SK-N-SH treated with all-trans-retinoic acid at 6 μM for 48 hours (cell line): ENCODE measurements around the gene FLT1.
A peak's percentile ranks its signal among the peaks of the same experiment; 100 is the strongest.

Experiments
- ATAC-seq: fragments of 200-7000 bp; cut with Tn5 transposase; 3 replicates; pipeline ENCODE4 v1.9.1; 2020; ENCODE audit warnings: mild to moderate bottlenecking, moderate library complexity
- ARNTL ChIP-seq: fragments of 450-650 bp; formaldehyde crosslinking; IDR thresholded peaks from 2 replicates; pipeline ENCODE4 v1.5.0; 2020; ENCODE audit warnings: low read depth, mild to moderate bottlenecking, moderate library complexity, borderline replicate concordance
- BACH2 ChIP-seq: fragments of 250-450 bp; sonication (Bioruptor Pico); IDR thresholded peaks from 2 replicates; pipeline ENCODE4 v1.9.0; 2021; ENCODE audit warnings: mild to moderate bottlenecking, borderline replicate concordance
- CREB5 ChIP-seq: fragments of 250-450 bp; sonication (Bioruptor Pico); IDR thresholded peaks from 2 replicates; pipeline ENCODE4 v1.5.1; 2020; ENCODE audit warnings: low read depth, mild to moderate bottlenecking, moderate library complexity
- CSDC2 ChIP-seq: fragments of 250-450 bp; sonication (Bioruptor Pico); IDR thresholded peaks from 2 replicates; pipeline ENCODE4 v1.5.0; 2020; ENCODE audit warnings: mild to moderate bottlenecking, moderate library complexity
- CSRNP3 ChIP-seq: fragments of 250-450 bp; sonication (Bioruptor Pico); IDR thresholded peaks from 2 replicates; pipeline ENCODE4 v1.5.1; 2021; ENCODE audit warnings: mild to moderate bottlenecking, moderate library complexity
- ESRRG ChIP-seq: fragments of 250-450 bp; sonication (Bioruptor Pico); IDR thresholded peaks from 2 replicates; pipeline ENCODE4 v1.6.1; 2021; ENCODE audit warnings: mild to moderate bottlenecking
- ISL1 ChIP-seq: fragments of 250-450 bp; sonication (Bioruptor Pico); IDR thresholded peaks from 2 replicates; pipeline ENCODE4 v2.1.2; 2022; ENCODE audit warnings: mild to moderate bottlenecking, moderate library complexity
- OSR1 ChIP-seq: fragments of 250-450 bp; sonication (Bioruptor Pico); IDR thresholded peaks from 2 replicates; pipeline ENCODE4 v1.8.0; 2022; ENCODE audit warnings: moderate library complexity, mild to moderate bottlenecking, inconsistent platforms
- PATZ1 ChIP-seq: fragments of 250-450 bp; sonication (Bioruptor Pico); IDR thresholded peaks from 2 replicates; pipeline ENCODE4 v1.8.0; 2020; ENCODE audit warnings: mild to moderate bottlenecking, moderate library complexity, borderline replicate concordance
- POU6F1 ChIP-seq: fragments of 250-450 bp; sonication (Bioruptor Pico); IDR thresholded peaks from 2 replicates; pipeline ENCODE4 v1.8.0; 2021; ENCODE audit warnings: low read depth, mild to moderate bottlenecking, moderate library complexity, borderline replicate concordance
- PPARA ChIP-seq: fragments of 250-450 bp; sonication (Bioruptor Pico); IDR thresholded peaks from 2 replicates; pipeline ENCODE4 v1.5.0; 2020; ENCODE audit warnings: mild to moderate bottlenecking, borderline replicate concordance
- SNAI2 ChIP-seq: fragments of 250-450 bp; sonication (Bioruptor Pico); IDR thresholded peaks from 2 replicates; pipeline ENCODE4 v1.5.0; 2020; ENCODE audit warnings: mild to moderate bottlenecking, moderate library complexity
- TCF4 ChIP-seq: fragments of 250-450 bp; sonication (Bioruptor Pico); IDR thresholded peaks from 2 replicates; pipeline ENCODE4 v1.8.0; 2021; ENCODE audit warnings: mild to moderate bottlenecking, moderate library complexity, borderline replicate concordance
- TOX ChIP-seq: fragments of 250-450 bp; sonication (Bioruptor Pico); IDR thresholded peaks from 2 replicates; pipeline ENCODE4 v1.8.0; 2021; ENCODE audit warnings: mild to moderate bottlenecking, moderate library complexity, borderline replicate concordance
- TSHZ2 ChIP-seq: fragments of 250-450 bp; sonication (Bioruptor Pico); IDR thresholded peaks from 2 replicates; pipeline ENCODE4 v1.5.0; 2020; ENCODE audit warnings: mild to moderate bottlenecking, moderate library complexity
- ZC3H10 ChIP-seq: fragments of 250-450 bp; sonication (Bioruptor Pico); IDR thresholded peaks from 2 replicates; pipeline ENCODE4 v1.5.1; 2021; ENCODE audit warnings: mild to moderate bottlenecking, moderate library complexity
- ZFP3 ChIP-seq: fragments of 250-450 bp; sonication (Bioruptor Pico); IDR thresholded peaks from 2 replicates; pipeline ENCODE4 v1.5.0; 2020; ENCODE audit warnings: mild to moderate bottlenecking, moderate library complexity
- ZFP30 ChIP-seq: fragments of 450-650 bp; formaldehyde crosslinking; IDR thresholded peaks from 2 replicates; pipeline ENCODE4 v1.5.0; 2022; ENCODE audit warnings: mild to moderate bottlenecking, moderate library complexity
- ZNF565 ChIP-seq: fragments of 450-650 bp; formaldehyde crosslinking; conservative IDR thresholded peaks from 2 replicates; pipeline ENCODE4 v1.5.0; 2020; ENCODE audit warnings: low read depth, mild to moderate bottlenecking, moderate library complexity
- ZNF70 ChIP-seq: fragments of 450-650 bp; formaldehyde crosslinking; IDR thresholded peaks from 2 replicates; pipeline ENCODE4 v1.5.0; 2020; ENCODE audit warnings: mild to moderate bottlenecking, moderate library complexity
- ZNF8 ChIP-seq: fragments of 450-650 bp; formaldehyde crosslinking; IDR thresholded peaks from 2 replicates; pipeline ENCODE4 v1.5.0; 2020; ENCODE audit warnings: mild to moderate bottlenecking, moderate library complexity

Gene FLT1

GRCh38 chr13:28496188-28496564, 1.2 kb upstream of the FLT1 start (continued):
- TF ChIP-seq CSRNP3 (CRISPR knock-in tag) = no peak

- ATAC-seq = no peak; the same call in 2 of the 3 replicates
- no peak for TF ChIP-seq ZNF8 (CRISPR knock-in tag)
- no peak for TF ChIP-seq ZNF565 (CRISPR knock-in tag)
- TF ChIP-seq POU6F1 (CRISPR knock-in tag) = no peak
- no peak for TF ChIP-seq ESRRG (CRISPR knock-in tag)
- no peak for TF ChIP-seq CSDC2
- TF ChIP-seq ZC3H10 (CRISPR knock-in tag) = no peak
- TF ChIP-seq ZFP3 (CRISPR knock-in tag) = no peak
- TF ChIP-seq TSHZ2 = no peak
- no peak for TF ChIP-seq PATZ1 (CRISPR knock-in tag)
- TF ChIP-seq ARNTL (CRISPR knock-in tag) = no peak
- TF ChIP-seq ISL1 = no peak
- TF ChIP-seq CSRNP3 (CRISPR knock-in tag) = no peak
- TF ChIP-seq, all 23 proteins: peak for 0
Measured at GRCh38 chr13:28495538-28496187, 735 bp upstream of the FLT1 start.

GRCh38 chr13:28494504-28494777, 487 bp downstream of the FLT1 start:
- ATAC-seq = peak; percentile 23
- TF ChIP-seq ARNTL (CRISPR knock-in tag) (no peak), ZFP30 (CRISPR knock-in tag) (no peak), CREB5 (CRISPR knock-in tag) (no peak), PATZ1 (CRISPR knock-in tag) (no peak), ZNF8 (CRISPR knock-in tag) (no peak), ZFP3 (CRISPR knock-in tag) (no peak), CSRNP3 (CRISPR knock-in tag) (no peak), ESRRG (CRISPR knock-in tag) (no peak), ZNF565 (CRISPR knock-in tag) (no peak), TCF4 (no peak), CSDC2 (no peak), ZNF70 (no peak), PPARA (CRISPR knock-in tag) (no peak), SNAI2 (CRISPR knock-in tag) (no peak), POU6F1 (CRISPR knock-in tag) (no peak), BACH2 (no peak), OSR1 (CRISPR knock-in tag) (no peak), TOX (CRISPR knock-in tag) (no peak)
